ENCODE data around the gene MYO5C.

Gene MYO5C

GRCh38 chr15:52331490-52332240 is 36.1 kb upstream of the MYO5C start:
- Histone ChIP-seq H3K4me3 (ENCODE audit: low read length) (no peak overlapping the region), H3K9ac (ENCODE audit: low read depth, low read length) (no peak overlapping the region), H3K9me3 (replicated peaks; ENCODE audit: low read length) (no peaks in the 10 kb centered on the region), H3K36me3 (ENCODE audit: insufficient read depth, low read length) (peaks cover 20% of the 10 kb centered on the region), H3K4me1 (ENCODE audit: control insufficient read depth, insufficient read depth, low read length) (peaks cover 17% of the 10 kb centered on the region), H3K27me3 (ENCODE audit: control insufficient read depth, insufficient read depth, low read length) (no peaks in the 10 kb centered on the region), H3K4me2 (ENCODE audit: low read length) (no peak overlapping the region)

GRCh38 chr15:52329987-52330386 is 34.4 kb upstream of the MYO5C start:
- no peak overlapping the region for H3K4me2 ChIP-seq (ENCODE audit: low read length)
- H3K9me3 ChIP-seq (replicated peaks; ENCODE audit: low read length), result no peaks in the 10 kb centered on the region
- peaks cover 20% of the 10 kb centered on the region for H3K36me3 ChIP-seq (ENCODE audit: insufficient read depth, low read length)
- no peak overlapping the region for H3K4me3 ChIP-seq (ENCODE audit: low read length)
- no peaks in the 10 kb centered on the region for H3K27me3 ChIP-seq (ENCODE audit: control insufficient read depth, insufficient read depth, low read length)
- H3K9ac ChIP-seq (ENCODE audit: low read depth, low read length), result no peak overlapping the region
- peaks cover 14% of the 10 kb centered on the region for H3K4me1 ChIP-seq (ENCODE audit: control insufficient read depth, insufficient read depth, low read length)

- Histone ChIP-seq H3K4me3 (ENCODE audit: low read length) (no peak overlapping the region), H3K4me2 (ENCODE audit: low read length) (no peak overlapping the region), H3K4me1 (ENCODE audit: control insufficient read depth, insufficient read depth, low read length) (peaks cover 6% of the 10 kb centered on the region), H3K27me3 (ENCODE audit: control insufficient read depth, insufficient read depth, low read length) (no peaks in the 10 kb centered on the region), H3K9me3 (replicated peaks; ENCODE audit: low read length) (no peaks in the 10 kb centered on the region), H3K9ac (ENCODE audit: low read depth, low read length) (no peak overlapping the region), H3K36me3 (ENCODE audit: insufficient read depth, low read length) (peaks cover 20% of the 10 kb centered on the region)
Observed at GRCh38 chr15:52329150-52329549, 33.5 kb upstream of the MYO5C start.

GRCh38 chr15:52328680-52329079 is 33.1 kb upstream of the MYO5C start:
- Histone ChIP-seq H3K36me3 (ENCODE audit: insufficient read depth, low read length) (peaks cover 20% of the 10 kb centered on the region), H3K9me3 (replicated peaks; ENCODE audit: low read length) (no peaks in the 10 kb centered on the region), H3K9ac (ENCODE audit: low read depth, low read length) (no peak overlapping the region), H3K4me2 (ENCODE audit: low read length) (no peak overlapping the region), H3K27me3 (ENCODE audit: control insufficient read depth, insufficient read depth, low read length) (no peaks in the 10 kb centered on the region), H3K4me1 (ENCODE audit: control insufficient read depth, insufficient read depth, low read length) (peaks cover under 1% of the 10 kb centered on the region), H3K4me3 (ENCODE audit: low read length) (no peak overlapping the region)

GRCh38 chr15:52326756-52327155 is 31.2 kb upstream of the MYO5C start:
- no peaks in the 10 kb centered on the region for H3K27me3 ChIP-seq (ENCODE audit: control insufficient read depth, insufficient read depth, low read length)
- H3K4me1 ChIP-seq (ENCODE audit: control insufficient read depth, insufficient read depth, low read length), result no peaks in the 10 kb centered on the region
- H3K9ac ChIP-seq (ENCODE audit: low read depth, low read length), result no peak overlapping the region
- H3K4me2 ChIP-seq (ENCODE audit: low read length), result no peak overlapping the region
- no peaks in the 10 kb centered on the region for H3K9me3 ChIP-seq (replicated peaks; ENCODE audit: low read length)
- peaks cover 23% of the 10 kb centered on the region for H3K36me3 ChIP-seq (ENCODE audit: insufficient read depth, low read length)
- H3K4me3 ChIP-seq (ENCODE audit: low read length), result no peak overlapping the region

- H3K27me3 ChIP-seq (ENCODE audit: control insufficient read depth, insufficient read depth, low read length), result no peaks in the 10 kb centered on the region
Observed at GRCh38 chr15:52324109-52324508, 28.5 kb upstream of the MYO5C start.

GRCh38 chr15:52318729-52319500 is 23.3 kb upstream of the MYO5C start:
- H3K27me3 ChIP-seq (ENCODE audit: control insufficient read depth, insufficient read depth, low read length), result no peaks in the 10 kb centered on the region
- no peak overlapping the region for H3K4me3 ChIP-seq (ENCODE audit: low read length)
- H3K9me3 ChIP-seq (replicated peaks; ENCODE audit: low read length), result no peaks in the 10 kb centered on the region
- no peak overlapping the region for H3K4me2 ChIP-seq (ENCODE audit: low read length)
- H3K9ac ChIP-seq (ENCODE audit: low read depth, low read length), result no peak overlapping the region
- H3K4me1 ChIP-seq (ENCODE audit: control insufficient read depth, insufficient read depth, low read length), result no peaks in the 10 kb centered on the region
- H3K36me3 ChIP-seq (ENCODE audit: insufficient read depth, low read length), result peaks cover 35% of the 10 kb centered on the region

More at GRCh38 chr15:52324109-52324508, 28.5 kb upstream of the MYO5C start:
- Histone ChIP-seq H3K4me2 (ENCODE audit: low read length) (no peak overlapping the region), H3K9ac (ENCODE audit: low read depth, low read length) (no peak overlapping the region), H3K36me3 (ENCODE audit: insufficient read depth, low read length) (peaks cover 25% of the 10 kb centered on the region), H3K4me3 (ENCODE audit: low read length) (no peak overlapping the region), H3K4me1 (ENCODE audit: control insufficient read depth, insufficient read depth, low read length) (no peaks in the 10 kb centered on the region), H3K9me3 (replicated peaks; ENCODE audit: low read length) (no peaks in the 10 kb centered on the region)

GRCh38 chr15:52317688-52318087 is 22.1 kb upstream of the MYO5C start:
- H3K9ac ChIP-seq (ENCODE audit: low read depth, low read length), result no peak overlapping the region
- no peak overlapping the region for H3K4me2 ChIP-seq (ENCODE audit: low read length)
- H3K36me3 ChIP-seq (ENCODE audit: insufficient read depth, low read length), result peaks cover 46% of the 10 kb centered on the region
- H3K4me3 ChIP-seq (ENCODE audit: low read length), result no peak overlapping the region
- no peaks in the 10 kb centered on the region for H3K9me3 ChIP-seq (replicated peaks; ENCODE audit: low read length)
- no peaks in the 10 kb centered on the region for H3K4me1 ChIP-seq (ENCODE audit: control insufficient read depth, insufficient read depth, low read length)
- no peaks in the 10 kb centered on the region for H3K27me3 ChIP-seq (ENCODE audit: control insufficient read depth, insufficient read depth, low read length)

GRCh38 chr15:52317022-52317421 is 21.4 kb upstream of the MYO5C start:
- Histone ChIP-seq H3K27me3 (ENCODE audit: control insufficient read depth, insufficient read depth, low read length) (no peaks in the 10 kb centered on the region), H3K4me3 (ENCODE audit: low read length) (no peak overlapping the region), H3K4me1 (ENCODE audit: control insufficient read depth, insufficient read depth, low read length) (no peaks in the 10 kb centered on the region), H3K9ac (ENCODE audit: low read depth, low read length) (no peak overlapping the region), H3K4me2 (ENCODE audit: low read length) (no peak overlapping the region), H3K9me3 (replicated peaks; ENCODE audit: low read length) (no peaks in the 10 kb centered on the region), H3K36me3 (ENCODE audit: insufficient read depth, low read length) (peaks cover 46% of the 10 kb centered on the region)

- no peak overlapping the region for H3K4me2 ChIP-seq (ENCODE audit: low read length)
- H3K4me3 ChIP-seq (ENCODE audit: low read length), result no peak overlapping the region
- H3K9me3 ChIP-seq (replicated peaks; ENCODE audit: low read length), result no peaks in the 10 kb centered on the region
- H3K27me3 ChIP-seq (ENCODE audit: control insufficient read depth, insufficient read depth, low read length), result no peaks in the 10 kb centered on the region
- H3K36me3 ChIP-seq (ENCODE audit: insufficient read depth, low read length), result peaks cover 14% of the 10 kb centered on the region
- peaks cover 21% of the 10 kb centered on the region for H3K4me1 ChIP-seq (ENCODE audit: control insufficient read depth, insufficient read depth, low read length)
- H3K9ac ChIP-seq (ENCODE audit: low read depth, low read length), result no peak overlapping the region
Observed at GRCh38 chr15:52309154-52309548, 13.5 kb upstream of the MYO5C start.

- Histone ChIP-seq H3K9ac (ENCODE audit: low read depth, low read length) (no peak overlapping the region), H3K4me3 (ENCODE audit: low read length) (no peak overlapping the region), H3K27me3 (ENCODE audit: control insufficient read depth, insufficient read depth, low read length) (no peaks in the 10 kb centered on the region), H3K36me3 (ENCODE audit: insufficient read depth, low read length) (peaks cover 10% of the 10 kb centered on the region), H3K4me1 (ENCODE audit: control insufficient read depth, insufficient read depth, low read length) (peaks cover 21% of the 10 kb centered on the region), H3K9me3 (replicated peaks; ENCODE audit: low read length) (no peaks in the 10 kb centered on the region), H3K4me2 (ENCODE audit: low read length) (no peak overlapping the region)
Observed at GRCh38 chr15:52308446-52309153, 13.0 kb upstream of the MYO5C start.

Measured in skeletal muscle satellite cell (primary cell).